MCF 10A (cell line): Measurements from ENCODE around the gene VAV1. TPM values are rescaled to one million over a fixed set of nuclear protein-coding genes. Genes with fewer than 3 reads are reported as not detected.

ENCODE experiments used
- BruUV-seq: library from RNA; stranded (reverse); fragments of 400-500 nt; replicated peaks from 2 replicates; lab custom pipeline; 2021; lab: Mats Ljungman, UMichigan
- CTCF ChIA-PET: fragments of 300-600 bp; sonication (Branson Sonifier 250); formaldehyde crosslinking; extraction: SDS; loops from one replicate; lab custom pipeline; 2021; ENCODE audit warnings: antibody characterized with exemption, inconsistent platforms; lab: Yijun Ruan, JAX
- POLR2A ChIA-PET: fragments of 300-600, 350-650 bp; sonication (Branson Sonifier 250); formaldehyde crosslinking; extraction: SDS; loops from one replicate; lab custom pipeline; 2020; ENCODE audit warnings: antibody characterized with exemption, inconsistent platforms; lab: Yijun Ruan, JAX
- DNase-seq: peaks from one replicate; pipeline ENCODE4 v3.0.0-alpha.2; 2018; ENCODE audit not compliant: unreplicated experiment
- H3K27ac Mint-ChIP-seq: one replicate; pipeline ENCODE4 v1.8.0; 2022; ENCODE audit warnings: mild to moderate bottlenecking, low read depth, mixed read lengths; ENCODE audit not compliant: unreplicated experiment
- H3K27me3 Mint-ChIP-seq: one replicate; pipeline ENCODE4 v1.8.0; 2022; ENCODE audit warnings: mixed read lengths; ENCODE audit not compliant: insufficient read depth, unreplicated experiment
- H3K36me3 Mint-ChIP-seq: one replicate; pipeline ENCODE4 v1.8.0; 2022; ENCODE audit warnings: mild to moderate bottlenecking, moderate library complexity, mixed read lengths; ENCODE audit not compliant: insufficient read depth, unreplicated experiment
- H3K4me1 Mint-ChIP-seq: one replicate; pipeline ENCODE4 v1.8.0; 2022; ENCODE audit warnings: mixed read lengths; ENCODE audit not compliant: insufficient read depth, unreplicated experiment
- H3K4me3 Mint-ChIP-seq: one replicate; pipeline ENCODE4 v1.8.0; 2022; ENCODE audit warnings: mild to moderate bottlenecking, moderate library complexity, mixed read lengths; ENCODE audit not compliant: unreplicated experiment
- H3K9me3 Mint-ChIP-seq: one replicate; pipeline ENCODE4 v1.8.0; 2022; ENCODE audit warnings: mixed read lengths; ENCODE audit not compliant: unreplicated experiment
- CTCF ChIP-seq: fragments of 200-600 bp; IDR thresholded peaks from one replicate; pipeline ENCODE4 v1.8.0; 2022; ENCODE audit warnings: antibody characterized with exemption, mild to moderate bottlenecking; ENCODE audit not compliant: unreplicated experiment
- intact Hi-C: fragments of 100-400 bp; cut with micrococcal nuclease; formaldehyde crosslinking; loops from 2 replicates; pipeline ENCODE4 v1.14.1; 2022
- total RNA-seq: library from RNA; stranded (reverse); gene quantifications from 2 replicates; pipeline ENCODE4 v1.2.3, GENCODE V29; 2022

VAV1 gene
- total RNA-seq, 1 experiment from 2014 or later: not detected

- Mint-ChIP-seq H3K9me3 (no peaks in the 10 kb centered on the region), H3K4me3 (no peak overlapping the region), H3K27ac (no peak overlapping the region), H3K4me1 (peaks cover 12% of the 10 kb centered on the region), H3K36me3 (peaks cover 34% of the 10 kb centered on the region), H3K27me3 (no peaks in the 10 kb centered on the region)
- DNase-seq: no peak
- intact Hi-C loops: no loop called here
- TF ChIP-seq CTCF: no peak
- CTCF ChIA-PET: interaction anchor here (0.7 to 2.5 kb wide), 2 partner anchors 40 to 131 kb away, joined by 4 to 12 read pairs; partner anchors contain the start of gene VAV1
- no TSS peak for BruUV-seq
- POLR2A ChIA-PET: no interaction called here
Observed at GRCh38 chr19:6732803-6733337, 39.6 kb upstream of the VAV1 start.

GRCh38 chr19:6733338-6734095 is 39.0 kb upstream of the VAV1 start:
- no peaks in the 10 kb centered on the region for H3K27me3 Mint-ChIP-seq
- ChIA-PET POLR2A (no interaction called here), CTCF (interaction anchor here (0.9 to 2.5 kb wide), 2 partner anchors 10 to 131 kb away, joined by 4 to 12 read pairs; no protein-coding TSS in a partner anchor)
- intact Hi-C loops: no loop called here
- peak; percentile 25 for TF ChIP-seq CTCF
- H3K9me3 Mint-ChIP-seq: no peaks in the 10 kb centered on the region
- no peak overlapping the region for H3K4me3 Mint-ChIP-seq
- peaks cover 18% of the 10 kb centered on the region for H3K4me1 Mint-ChIP-seq
- BruUV-seq: no TSS peak
- peaks cover 34% of the 10 kb centered on the region for H3K36me3 Mint-ChIP-seq
- no peak overlapping the region for H3K27ac Mint-ChIP-seq
- no peak for DNase-seq

DNA sequence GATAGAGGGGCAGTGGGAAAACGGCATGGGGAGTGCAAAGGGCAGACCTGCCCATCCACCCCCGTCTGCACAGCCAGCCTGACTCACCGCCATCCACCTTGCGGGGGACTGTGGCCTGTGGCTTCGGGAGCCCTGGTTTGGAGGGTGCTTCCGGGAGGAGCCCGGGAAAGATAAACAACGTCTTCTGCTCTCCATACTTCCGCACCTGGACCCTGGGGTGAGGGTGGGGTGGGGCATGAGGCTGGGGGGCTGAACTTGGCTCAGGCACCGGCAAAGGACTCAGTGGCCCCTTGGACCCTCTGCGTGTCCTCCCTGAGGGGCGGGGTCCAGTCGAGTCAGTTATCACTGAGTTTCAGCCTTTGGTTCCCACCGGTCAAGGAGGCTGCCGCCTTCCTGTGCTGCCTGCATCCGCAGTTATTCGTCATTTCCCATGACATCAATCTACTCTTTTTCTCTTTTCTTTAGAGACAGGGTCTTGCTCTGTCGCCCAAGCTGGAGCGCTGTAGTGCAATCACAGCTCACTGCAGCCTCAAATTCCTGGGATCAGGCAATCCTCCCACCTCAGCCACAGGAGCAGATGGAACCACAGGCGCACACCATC is 38.3 kb upstream of the VAV1 start:
- peaks cover 34% of the 10 kb centered on the region for H3K36me3 Mint-ChIP-seq
- DNase-seq: no peak
- TF ChIP-seq CTCF: no peak
- H3K27me3 Mint-ChIP-seq: no peaks in the 10 kb centered on the region
- no peak overlapping the region for H3K4me3 Mint-ChIP-seq
- intact Hi-C loops: no loop called here
- no peaks in the 10 kb centered on the region for H3K9me3 Mint-ChIP-seq
- peaks cover 24% of the 10 kb centered on the region for H3K4me1 Mint-ChIP-seq
- BruUV-seq: no TSS peak
- POLR2A ChIA-PET: interaction anchor here (10.5 kb wide), 1 partner anchor 11 kb away, joined by 189 read pairs; the partner anchor contains the start of gene C3
- CTCF ChIA-PET: interaction anchor here (0.9 to 2.5 kb wide), 2 partner anchors 11 to 130 kb away, joined by 4 to 12 read pairs; no protein-coding TSS in a partner anchor
- peak overlapping the region; percentile 61 for H3K27ac Mint-ChIP-seq
